Gastroesophageal sphincter (tissue), 4 donors: ENCODE measurements around the gene PCDHB2. TPM values are rescaled to one million over a fixed set of nuclear protein-coding genes. Genes with fewer than 3 reads are reported as not detected.

Experiments
- ATAC-seq: fragments of 150-250 bp; one replicate; pipeline ENCODE4 v1.9.1; 2016; ENCODE audit warnings: mild to moderate bottlenecking, moderate library complexity
- H3K27ac ChIP-seq, 4 donors: fragments of 200-600 bp; sonication (generic) in 3 of 4; 1 replicate in 3 of 4; 2 replicates in 1 of 4; pipeline ENCODE4 v1.5.1; 2016 to 2019
- H3K27me3 ChIP-seq: fragments of 200-600 bp; sonication (generic); one replicate; pipeline ENCODE4 v1.5.1; 2019
- H3K36me3 ChIP-seq, 2 donors: fragments of 200-600 bp; sonication (generic); one replicate each; pipeline ENCODE4 v1.5.1; 2019; ENCODE audit warnings: control low read depth in 1 of 2
- H3K4me1 ChIP-seq, 3 donors: fragments of 200-600 bp; sonication (generic); 1 replicate in 2 of 3; 2 replicates in 1 of 3; pipeline ENCODE4 v1.5.1; 2016 to 2019; ENCODE audit warnings: control low read depth in 2 of 3
- H3K4me3 ChIP-seq, 2 donors: fragments of 200-600 bp; sonication (generic); one replicate each; pipeline ENCODE4 v1.5.1; 2019; ENCODE audit warnings: mild to moderate bottlenecking in 1 of 2, moderate library complexity in 1 of 2
- H3K9me3 ChIP-seq, 3 donors: fragments of 200-600 bp; sonication (generic); one replicate each; pipeline ENCODE4 v1.5.1; 2017 to 2019; ENCODE audit warnings: control low read depth in 2 of 3
- CTCF ChIP-seq, 4 experiments: fragments of 200-600 bp in 2 of 4; fragments of 450-650 bp in 2 of 4; sonication (generic) in 1 of 4; IDR thresholded peaks; one replicate each; pipeline ENCODE4 v1.5.1; 2017 to 2019; ENCODE audit warnings: antibody characterized with exemption in 4 of 4, mild to moderate bottlenecking in 2 of 4, moderate library complexity in 2 of 4
- EP300 ChIP-seq: sonication (generic); formaldehyde crosslinking; IDR thresholded peaks from one replicate; pipeline ENCODE4 v1.6.1; 2017; ENCODE audit warnings: antibody characterized with exemption, mild to moderate bottlenecking
- POLR2A ChIP-seq, 2 donors: fragments of 450-650 bp; IDR thresholded peaks; one replicate each; pipeline ENCODE4 v1.6.1; 2017; ENCODE audit warnings: antibody characterized with exemption in 2 of 2, mild to moderate bottlenecking in 2 of 2, moderate library complexity in 1 of 2
- POLR2AphosphoS5 ChIP-seq: sonication (generic); formaldehyde crosslinking; IDR thresholded peaks from one replicate; pipeline ENCODE4 v1.6.1; 2017; ENCODE audit warnings: antibody characterized with exemption
- WGBS, 2 donors: methylation state at CpG; one replicate each; pipeline ENCODE4 v1.1.5; 2018; ENCODE audit warnings: low coverage in 1 of 2; 5-methylcytosine and 5-hydroxymethylcytosine counted together
- total RNA-seq, 4 donors: library from RNA; depleted of rRNA; stranded (reverse); fragments of >200 nt; gene quantifications; one replicate each; pipeline ENCODE4 v1.1.0, GENCODE V29; 2016

The PCDHB2 gene
- 1 to 10 TPM; 1.4 to 3.0 (median 1.9) TPM for total RNA-seq

GRCh38 chr5:141094481-141095262 lies at the start of gene PCDHB2:
Gene PCDHB2 (plus strand): TSS chr5:141094615. CDS start chr5:141094791, 176 bp downstream.
- Histone ChIP-seq H3K27me3 (peaks cover 45% of the 10 kb centered on the region), H3K27ac (no peak within 1 kb of the TSS), H3K9me3 (peaks cover 0 to 82% (median 0%) of the 10 kb centered on the region in 3 donors), H3K4me1 (no peaks in the 10 kb centered on the region), H3K36me3 (no peaks in the 10 kb centered on the region), H3K4me3 (peak within 1 kb of the TSS in 1 of 2 donors; percentile 38)
- ATAC-seq, result peak; percentile 55
- TF ChIP-seq POLR2A (IDR thresholded peaks at IDR 0.05) (no peak), CTCF (IDR thresholded peaks at IDR 0.05) (peak in 1 of 4 experiments; percentile 40)
- 17 to 21% methylated on average over 18 to 22 of the region's 29 CpGs for WGBS, 2 donors

GRCh38 chr5:141050622-141051520 lies 43.5 kb upstream of the PCDHB2 start, which contains the start of gene PCDHB1:
Gene PCDHB1 (plus strand): TSS chr5:141051374. CDS start chr5:141051471, 97 bp downstream.
- no peaks in the 10 kb centered on the region for H3K36me3 ChIP-seq
- peak within 1 kb of the TSS; percentile 40 to 58 for H3K4me3 ChIP-seq
- no peak within 1 kb of the TSS for H3K27ac ChIP-seq
- no peak for ATAC-seq
- H3K27me3 ChIP-seq, result peaks cover 68% of the 10 kb centered on the region
- TF ChIP-seq POLR2A (IDR thresholded peaks at IDR 0.05) (no peak), CTCF (IDR thresholded peaks at IDR 0.05) (no peak), POLR2AphosphoS5 (no peak), EP300 (no peak)
- peaks cover 0 to 16% (median 0%) of the 10 kb centered on the region in 3 donors for H3K4me1 ChIP-seq
- 6 to 11% methylated on average over 5 to 19 of the region's 20 CpGs for WGBS, 2 donors
- no peaks in the 10 kb centered on the region for H3K9me3 ChIP-seq

- Histone ChIP-seq H3K4me3 (peak overlapping the region; percentile 40 to 58), H3K4me1 (peaks cover 0 to 16% (median 0%) of the 10 kb centered on the region in 3 donors), H3K36me3 (no peaks in the 10 kb centered on the region), H3K27me3 (peaks cover 62% of the 10 kb centered on the region), H3K27ac (no peak overlapping the region), H3K9me3 (no peaks in the 10 kb centered on the region)
- TF ChIP-seq POLR2A (IDR thresholded peaks at IDR 0.05) (no peak), CTCF (IDR thresholded peaks at IDR 0.05) (no peak), EP300 (no peak), POLR2AphosphoS5 (no peak)
- WGBS, 2 donors, result 3 to 50% methylated on average over 1 to 15 of the region's 19 CpGs
- ATAC-seq, result no peak
Measured at GRCh38 chr5:141051521-141051866, 42.9 kb upstream of the PCDHB2 start.

- Histone ChIP-seq H3K36me3 (no peaks in the 10 kb centered on the region), H3K9me3 (peaks cover 0 to 20% (median 0%) of the 10 kb centered on the region in 3 donors), H3K27me3 (peaks cover 47% of the 10 kb centered on the region), H3K4me1 (no peaks in the 10 kb centered on the region), H3K4me3 (peak overlapping the region in 1 of 2 donors; percentile 12), H3K27ac (no peak overlapping the region)
- no peak for ATAC-seq
- 33 to 44% methylated on average over 8 to 17 of the region's 17 CpGs for WGBS, 2 donors
- TF ChIP-seq CTCF (IDR thresholded peaks at IDR 0.05) (no peak), POLR2A (IDR thresholded peaks at IDR 0.05) (no peak), POLR2AphosphoS5 (no peak), EP300 (no peak)
Measured at GRCh38 chr5:141077826-141078225, 16.6 kb upstream of the PCDHB2 start.
